Fibroblast of lung (primary cell): Measurements from ENCODE around the gene MRPL55. TPM values are rescaled to one million over a fixed set of nuclear protein-coding genes. Genes with fewer than 3 reads are reported as not detected.

ENCODE experiments used
- DNase-seq, 2 donors: peaks; one replicate each; pipeline versions ENCODE4 v3.0.0 to v3.0.0-alpha.2; 2010; ENCODE audit warnings: low read depth in 2 of 2
- H2AFZ ChIP-seq: 2 replicates; pipeline ENCODE4 v1.5.1; 2012; ENCODE audit warnings: low read length, control low read depth, inconsistent platforms
- H3K27ac ChIP-seq: 2 replicates; pipeline ENCODE4 v1.5.1; 2011; ENCODE audit warnings: low read length, control low read depth; ENCODE audit not compliant: insufficient read depth
- H3K27me3 ChIP-seq: 2 replicates; pipeline ENCODE4 v1.5.1; 2011; ENCODE audit warnings: mild to moderate bottlenecking, low read length; ENCODE audit not compliant: control insufficient read depth, insufficient read depth
- H3K36me3 ChIP-seq: 2 replicates; pipeline ENCODE4 v1.5.1; 2011; ENCODE audit warnings: low read length; ENCODE audit not compliant: control insufficient read depth, insufficient read depth
- H3K4me1 ChIP-seq: 2 replicates; pipeline ENCODE4 v1.5.1; 2011; ENCODE audit warnings: low read length; ENCODE audit not compliant: control insufficient read depth, insufficient read depth; ENCODE audit errors: extremely low read depth
- H3K4me2 ChIP-seq: 2 replicates; pipeline ENCODE4 v1.5.1; 2011; ENCODE audit warnings: low read length, control low read depth; ENCODE audit not compliant: insufficient read depth; ENCODE audit errors: extremely low read depth
- H3K4me3 ChIP-seq, 4 experiments: fragments of 200-600 bp in 1 of 4; sonication (generic) in 1 of 4; replicated peaks in 1 of 4; 2 replicates each; pipeline ENCODE4 v1.5.1; 2011 to 2016; ENCODE audit warnings: low read length in 4 of 4, low read depth in 3 of 4, mild to moderate bottlenecking in 3 of 4, control low read depth in 2 of 4, inconsistent platforms in 1 of 4, mixed read lengths in 1 of 4; ENCODE audit not compliant: insufficient read depth in 1 of 4; ENCODE audit errors: control extremely low read depth in 1 of 4
- H3K79me2 ChIP-seq: 2 replicates; pipeline ENCODE4 v1.5.1; 2012; ENCODE audit warnings: mild to moderate bottlenecking, low read length, inconsistent platforms; ENCODE audit not compliant: control insufficient read depth, insufficient read depth
- H3K9ac ChIP-seq: 2 replicates; pipeline ENCODE4 v1.5.1; 2011; ENCODE audit warnings: mild to moderate bottlenecking, low read length, control low read depth; ENCODE audit not compliant: insufficient read depth
- H3K9me3 ChIP-seq: 2 replicates; pipeline ENCODE4 v1.5.1; 2012; ENCODE audit warnings: low read depth, low read length; ENCODE audit not compliant: control insufficient read depth, insufficient read depth
- H4K20me1 ChIP-seq: 2 replicates; pipeline ENCODE4 v1.5.1; 2011; ENCODE audit warnings: low read length; ENCODE audit not compliant: control insufficient read depth, insufficient read depth; ENCODE audit errors: extremely low read depth
- CTCF ChIP-seq, 2 donors: IDR thresholded peaks in 1 of 2; conservative IDR thresholded peaks in 1 of 2; 1 replicate in 1 of 2; 2 replicates in 1 of 2; pipeline ENCODE4 v1.5.1; 2011 to 2012; ENCODE audit warnings: low read length in 2 of 2, control low read depth in 1 of 2, inconsistent platforms in 1 of 2, low read depth in 1 of 2, mild to moderate bottlenecking in 1 of 2
- EZH2 ChIP-seq: IDR thresholded peaks from 2 replicates; pipeline ENCODE4 v1.5.1; 2012; ENCODE audit warnings: low read length, control low read depth, mild to moderate bottlenecking; ENCODE audit errors: missing control alignments
- polyA plus RNA-seq, 2 donors: library from polyadenylated mRNA; depleted of rRNA in 1 of 2; stranded (reverse) in 1 of 2; unstranded in 1 of 2; fragments of >200 nt; gene quantifications; 2 replicates each; pipeline ENCODE4 v1.2.1, GENCODE V29; 2011 to 2012; ENCODE audit warnings: missing spikeins in 1 of 2
- total RNA-seq: library from RNA; depleted of rRNA; stranded (reverse); fragments of >200 nt; gene quantifications from 2 replicates; pipeline ENCODE4 v1.2.1, GENCODE V29; 2014

The MRPL55 gene
- total and polyA plus RNA-seq, 2 donors (not counting 1 experiment from before 2014, with no cell fraction given): 39.5 to 51.7 TPM

DNA sequence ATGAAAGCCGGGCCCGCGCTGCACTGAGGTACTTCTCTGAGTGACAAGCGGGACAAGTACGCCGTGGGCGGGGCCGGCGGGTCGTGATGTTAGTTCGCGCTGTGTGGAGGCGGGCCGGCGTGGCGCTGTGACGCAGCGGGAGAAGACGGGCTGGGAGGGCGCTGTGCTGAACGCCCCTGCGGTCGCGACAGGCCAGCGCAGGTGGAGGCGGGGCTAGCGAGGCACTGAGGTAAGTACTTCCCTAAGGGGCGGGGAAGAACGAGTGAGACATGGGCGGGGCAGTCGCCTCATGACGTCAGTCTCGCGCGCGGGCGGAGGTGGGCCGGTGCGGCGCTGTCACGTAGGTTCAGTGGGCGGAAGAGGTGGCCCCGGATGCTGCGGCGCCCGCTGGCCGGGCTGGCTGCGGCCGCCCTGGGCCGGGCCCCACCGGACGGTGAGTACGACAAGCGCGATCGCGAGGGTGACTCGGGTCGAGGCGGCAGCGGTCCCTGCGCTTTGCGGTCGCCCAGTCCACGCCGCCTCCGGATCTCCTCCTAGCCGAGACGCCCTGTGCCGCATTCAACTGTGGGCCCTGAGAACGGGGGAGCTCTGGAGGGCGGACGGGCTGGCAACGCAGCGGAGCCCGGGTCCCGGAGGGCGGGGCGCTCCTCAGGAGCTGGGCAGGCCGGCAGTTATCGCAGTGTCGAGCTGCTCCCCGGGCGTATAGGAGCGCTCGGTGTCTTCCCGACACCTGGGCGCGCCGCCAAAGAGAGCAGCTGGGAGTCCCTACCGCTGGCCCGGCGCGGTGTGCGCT is 31.0 kb upstream of the MRPL55 start, which contains the start of gene GUK1:
TSS of gene GUK1 (plus strand) at position 349 of the 793 bp plus-strand sequence. CDS start at position 373, 24 bp downstream.
- Histone ChIP-seq H3K9ac (peak within 1 kb of the TSS; percentile 98), H3K36me3 (peaks cover 4% of the 10 kb centered on the region), H3K27me3 (peaks cover 9% of the 10 kb centered on the region), H3K4me2 (peak within 1 kb of the TSS; percentile 95), H3K27ac (peak within 1 kb of the TSS; percentile 98), H4K20me1 (no peaks in the 10 kb centered on the region), H3K4me3 (peak within 1 kb of the TSS; percentile 87 to 96 (median 92)), H3K9me3 (no peaks in the 10 kb centered on the region), H2AFZ (peak within 1 kb of the TSS; percentile 56), H3K4me1 (peaks cover 13% of the 10 kb centered on the region), H3K79me2 (peaks cover 49% of the 10 kb centered on the region)
- TF ChIP-seq EZH2 (no peak), CTCF (conservative IDR thresholded peaks at IDR 0.05 in 1 of 2, IDR thresholded peaks at IDR 0.05 in 1 of 2; ENCODE audit: low read depth in 1 of 2, low read length in 2 of 2) (no peak)
- DNase-seq: peak; percentile 99 to 100

- H3K4me2 ChIP-seq: peak overlapping the region; percentile 80
- no peak for TF ChIP-seq CTCF (conservative IDR thresholded peaks at IDR 0.05 in 1 of 2, IDR thresholded peaks at IDR 0.05 in 1 of 2; ENCODE audit: low read depth in 1 of 2, low read length in 2 of 2)
- TF ChIP-seq EZH2: no peak
These were observed 30.4 kb upstream of the MRPL55 start for GRCh38 chr1:228139406-228139930.

GRCh38 chr1:228136901-228137300 is 27.8 kb upstream of the MRPL55 start:
- Histone ChIP-seq H3K9me3 (no peaks in the 10 kb centered on the region), H3K79me2 (peaks cover 17% of the 10 kb centered on the region), H3K9ac (no peak overlapping the region), H2AFZ (no peak overlapping the region), H3K27ac (no peak overlapping the region), H4K20me1 (no peaks in the 10 kb centered on the region), H3K4me1 (peaks cover 8% of the 10 kb centered on the region), H3K4me2 (no peak overlapping the region), H3K4me3 (no peak overlapping the region), H3K36me3 (peaks cover 1% of the 10 kb centered on the region), H3K27me3 (peaks cover 12% of the 10 kb centered on the region)
- no peak for TF ChIP-seq CTCF (conservative IDR thresholded peaks at IDR 0.05 in 1 of 2, IDR thresholded peaks at IDR 0.05 in 1 of 2; ENCODE audit: low read depth in 1 of 2, low read length in 2 of 2)
- TF ChIP-seq EZH2: no peak
- no peak for DNase-seq

More at GRCh38 chr1:228139406-228139930, 30.4 kb upstream of the MRPL55 start:
- H3K9me3 ChIP-seq: no peaks in the 10 kb centered on the region
- no peak for DNase-seq
- peak overlapping the region; percentile 98 for H3K27ac ChIP-seq
- peaks cover 4% of the 10 kb centered on the region for H3K36me3 ChIP-seq
- peaks cover 12% of the 10 kb centered on the region for H3K27me3 ChIP-seq
- H4K20me1 ChIP-seq: no peaks in the 10 kb centered on the region
- peaks cover 43% of the 10 kb centered on the region for H3K79me2 ChIP-seq
- peak overlapping the region; percentile 40 to 95 (median 66) for H3K4me3 ChIP-seq
- peaks cover 13% of the 10 kb centered on the region for H3K4me1 ChIP-seq
- H3K9ac ChIP-seq: peak overlapping the region; percentile 5
- H2AFZ ChIP-seq: peak overlapping the region; percentile 56
